UCSD-AML1 (cell line): Measurements from ENCODE around the gene MAMSTR.
"Not testable (repeated sequence)": the region's sequence is repeated elsewhere in the genome, so short reads cannot be mapped to it uniquely, and the experiment has no call there.

ENCODE experiments used
- DNase-seq: peaks from one replicate; lab custom pipeline; 2025; ENCODE audit not compliant: unreplicated experiment; lab: John Stamatoyannopoulos, UW

Gene MAMSTR

GRCh38 chr19:48719263-48720171 is at the start of gene MAMSTR:
MAMSTR (minus strand) TSS chr19:48719725; CDS start chr19:48719031, 694 bp downstream.
- DNase-seq = no peak

GRCh38 chr19:48768994-48769713 is 49.6 kb upstream of the MAMSTR start:
- no peak for DNase-seq

GRCh38 chr19:48768171-48768753 is 48.7 kb upstream of the MAMSTR start:
- not testable (repeated sequence) for DNase-seq

GRCh38 chr19:48765816-48766215 is 46.3 kb upstream of the MAMSTR start:
- not testable (repeated sequence) for DNase-seq

- peak; percentile 50 for DNase-seq
Measured at GRCh38 chr19:48760504-48761205, 41.1 kb upstream of the MAMSTR start.

GRCh38 chr19:48757741-48758144 is 38.2 kb upstream of the MAMSTR start:
- no peak for DNase-seq

- DNase-seq = no peak
Measured at GRCh38 chr19:48757089-48757675, 37.7 kb upstream of the MAMSTR start.

- no peak for DNase-seq
Measured at GRCh38 chr19:48756686-48757085, 37.2 kb upstream of the MAMSTR start.

GRCh38 chr19:48756212-48756611 is 36.7 kb upstream of the MAMSTR start:
- no peak for DNase-seq

- no peak for DNase-seq
Measured at GRCh38 chr19:48755787-48756186, 36.3 kb upstream of the MAMSTR start.

- DNase-seq = no peak
Measured at GRCh38 chr19:48755084-48755641, 35.6 kb upstream of the MAMSTR start, which contains the start of gene FGF21. FGF21 (plus strand) TSS chr19:48755524; CDS start chr19:48756237, 713 bp downstream.

GRCh38 chr19:48752496-48753365 is 33.2 kb upstream of the MAMSTR start, which contains the start of gene FUT1:
FUT1 (minus strand) TSS chr19:48752641; CDS start chr19:48751281, 1,360 bp downstream.
- peak; percentile 84 for DNase-seq

GRCh38 chr19:48751845-48752495 is 32.4 kb upstream of the MAMSTR start:
- peak; percentile 44 for DNase-seq

- DNase-seq = peak; percentile 44
Measured at GRCh38 chr19:48750771-48751504, 31.4 kb upstream of the MAMSTR start.

GRCh38 chr19:48750351-48750750 is 30.8 kb upstream of the MAMSTR start:
- no peak for DNase-seq

GRCh38 chr19:48749571-48750198 is 30.2 kb upstream of the MAMSTR start:
- DNase-seq = no peak
